HuH-7 (cell line): ENCODE results near the gene SLC1A7.

Experiments
- DNase-seq: peaks from one replicate; pipeline ENCODE4 v3.0.0; 2011; ENCODE audit warnings: low spot score

SLC1A7 gene

DNA sequence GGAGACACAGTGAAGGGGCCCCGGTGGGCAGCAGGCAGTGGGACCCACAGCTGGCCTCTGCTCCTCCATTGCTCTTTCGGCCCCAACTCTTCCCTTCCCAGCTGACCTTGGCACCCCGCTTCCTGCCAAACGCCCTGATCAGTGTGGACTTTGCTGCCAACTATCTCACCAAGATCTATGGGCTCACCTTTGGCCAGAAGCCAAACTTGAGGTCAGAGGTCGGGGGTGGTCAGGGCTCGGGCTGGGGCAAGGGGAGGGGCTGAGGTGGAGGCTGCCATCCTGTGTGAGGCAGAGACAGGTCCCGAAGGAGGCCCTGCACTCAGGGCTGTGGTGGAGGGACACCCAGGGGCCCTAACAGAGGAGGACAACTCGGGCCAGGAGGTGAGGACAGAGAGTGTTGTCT, 66.7 kb downstream of the SLC1A7 start:
- DNase-seq, result no peak

DNA sequence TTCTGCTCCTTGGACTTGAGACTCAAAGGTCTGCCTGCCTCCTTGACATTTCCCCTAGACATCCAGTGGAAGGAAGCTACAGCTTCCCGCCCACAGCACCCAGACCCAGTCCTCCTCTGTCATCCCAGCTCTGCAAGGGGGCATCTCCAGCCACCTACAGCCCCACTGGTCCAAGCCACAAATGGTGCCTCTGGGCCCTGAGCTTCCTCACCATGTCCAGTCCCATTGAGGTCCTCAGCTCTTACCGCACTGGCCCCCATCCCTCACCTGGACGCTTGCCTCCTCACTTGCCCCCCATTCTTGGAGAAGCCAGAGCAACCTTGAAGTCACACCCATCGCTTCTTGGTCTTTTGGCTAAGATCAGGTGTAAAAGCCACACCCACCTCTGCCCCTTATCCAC, 67.2 kb downstream of the SLC1A7 start:
- no peak for DNase-seq

DNA sequence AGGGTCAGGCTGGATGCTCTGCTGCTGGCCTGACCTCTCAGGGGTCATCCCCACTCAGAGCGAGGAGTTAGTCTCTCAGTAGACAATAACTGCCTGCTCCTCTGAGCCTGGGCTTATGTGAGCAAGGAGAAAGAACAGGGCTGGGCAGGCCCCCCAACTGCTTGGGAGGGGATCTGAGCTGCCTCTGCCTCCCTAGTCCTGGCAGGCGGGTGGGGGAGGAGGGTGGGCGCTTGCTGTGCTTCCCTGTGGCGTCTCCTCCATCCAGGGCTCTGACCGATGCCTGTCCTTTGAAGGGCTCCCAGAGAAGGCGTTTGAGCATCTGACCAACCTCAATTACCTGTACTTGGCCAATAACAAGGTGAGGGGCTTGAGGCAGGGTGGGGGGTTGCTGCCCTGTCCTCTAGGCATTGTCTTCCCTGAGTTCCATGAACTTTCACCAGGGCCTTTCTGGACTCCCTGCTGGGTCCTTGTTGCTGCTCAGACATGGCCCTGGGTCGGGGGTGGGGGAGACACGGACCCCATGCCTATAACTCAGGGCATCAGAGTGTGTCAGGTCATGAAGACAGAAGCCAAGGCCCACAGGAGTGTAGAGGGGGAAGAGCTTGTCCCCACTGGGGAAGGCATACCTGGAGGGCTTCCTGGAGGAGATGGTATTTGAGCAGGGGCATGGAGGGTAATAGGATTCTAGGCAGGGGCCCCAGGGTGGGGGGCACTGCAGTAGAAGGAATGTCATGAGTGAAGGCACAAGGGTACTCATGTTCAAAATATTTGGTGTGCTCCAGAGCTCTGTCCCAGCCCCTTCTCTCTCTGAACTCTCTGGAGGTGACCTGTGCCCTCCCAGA, 67.9 kb downstream of the SLC1A7 start:
- DNase-seq, result no peak

DNA sequence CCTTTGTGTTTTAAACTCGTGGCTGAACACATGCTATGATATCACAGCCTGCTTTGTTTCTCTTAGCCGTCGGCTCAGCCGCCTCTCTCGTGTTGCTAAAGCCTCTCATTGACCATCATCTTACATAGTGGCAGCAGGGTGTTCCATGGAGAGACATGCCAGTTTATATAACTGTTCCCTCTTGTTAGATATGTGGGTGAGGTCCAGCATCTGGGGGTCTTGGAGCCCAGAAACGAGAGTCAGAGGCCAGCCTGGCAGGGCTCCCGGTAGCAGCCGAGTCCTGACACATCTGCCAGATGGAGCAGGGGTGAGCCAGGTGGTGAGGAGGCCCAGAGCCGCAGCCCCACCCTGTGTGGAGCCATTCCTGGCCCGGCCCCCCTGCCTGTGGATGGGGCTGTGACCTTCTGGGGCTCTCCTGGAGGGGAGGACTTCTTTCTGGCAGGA, 68.5 kb downstream of the SLC1A7 start:
- DNase-seq, result no peak

DNA sequence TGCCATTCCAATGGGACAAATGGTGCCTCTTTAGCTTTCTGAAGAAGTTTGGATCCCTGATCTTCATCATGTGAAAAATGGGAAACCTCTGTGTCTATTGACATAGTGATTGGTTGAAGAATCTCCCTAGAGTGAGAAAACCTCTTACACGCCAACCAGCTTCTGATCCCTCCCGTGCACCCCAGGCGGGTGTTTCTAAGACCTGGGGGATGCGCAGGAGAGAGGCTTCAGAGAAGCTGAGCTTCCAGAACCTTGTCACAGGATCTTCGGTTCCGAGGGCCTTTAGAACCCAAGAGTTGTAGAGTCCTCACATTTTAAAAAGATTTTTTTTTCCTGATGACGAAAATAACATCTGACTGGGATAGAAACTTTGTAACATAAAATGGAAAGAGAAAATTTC, 69.2 kb downstream of the SLC1A7 start:
- no peak for DNase-seq

DNA sequence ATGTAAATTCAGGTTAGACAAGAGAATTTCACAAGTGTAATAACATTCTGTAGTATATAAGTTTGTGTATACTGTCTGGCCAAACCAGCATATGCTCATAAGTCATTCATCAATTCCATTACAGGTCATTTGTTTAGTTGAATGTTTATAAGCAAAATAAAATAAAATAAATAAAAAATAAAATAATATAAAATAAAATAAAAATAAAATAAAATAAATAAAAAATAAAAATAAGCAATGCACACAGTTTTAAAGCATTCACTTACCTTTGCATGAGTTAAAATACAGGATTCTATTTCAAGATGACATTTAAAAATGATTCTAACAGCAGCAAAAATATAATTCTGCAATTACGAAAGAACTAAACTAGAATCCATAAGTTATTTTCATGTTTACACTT, 70.5 kb downstream of the SLC1A7 start:
- no peak for DNase-seq

DNA sequence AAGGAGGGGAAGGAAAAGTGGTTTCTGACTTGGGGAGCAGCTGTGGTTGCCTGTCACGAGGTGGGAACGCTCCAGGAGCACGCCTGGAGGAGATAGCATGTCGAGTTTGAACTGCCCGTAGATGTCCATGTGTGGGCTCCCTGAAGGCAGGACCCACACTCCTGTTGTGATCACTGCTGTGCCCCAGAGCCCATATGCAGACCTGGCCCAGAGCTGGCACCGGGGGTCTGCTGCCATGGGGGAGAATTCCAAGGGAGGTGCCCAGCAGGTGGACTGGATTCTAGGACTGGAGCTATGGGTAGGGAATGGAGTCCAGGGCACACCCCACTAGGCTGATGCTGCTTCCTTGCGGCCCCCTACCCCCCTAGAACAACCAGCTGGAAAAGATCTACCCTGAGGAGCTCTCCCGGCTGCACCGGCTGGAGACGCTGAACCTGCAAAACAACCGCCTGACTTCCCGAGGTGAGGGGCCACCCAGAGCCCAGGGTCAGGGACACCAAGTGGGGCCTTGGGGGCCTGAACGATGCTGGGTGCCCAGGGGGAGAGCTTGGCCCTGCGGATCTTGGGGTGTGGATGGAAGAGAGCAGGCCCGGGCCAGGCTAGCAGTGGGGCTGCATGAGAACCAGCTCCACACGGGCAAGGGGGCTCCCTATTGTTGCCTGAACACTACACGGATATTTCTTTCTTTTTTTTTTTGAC, 71.1 kb downstream of the SLC1A7 start:
- no peak for DNase-seq

DNA sequence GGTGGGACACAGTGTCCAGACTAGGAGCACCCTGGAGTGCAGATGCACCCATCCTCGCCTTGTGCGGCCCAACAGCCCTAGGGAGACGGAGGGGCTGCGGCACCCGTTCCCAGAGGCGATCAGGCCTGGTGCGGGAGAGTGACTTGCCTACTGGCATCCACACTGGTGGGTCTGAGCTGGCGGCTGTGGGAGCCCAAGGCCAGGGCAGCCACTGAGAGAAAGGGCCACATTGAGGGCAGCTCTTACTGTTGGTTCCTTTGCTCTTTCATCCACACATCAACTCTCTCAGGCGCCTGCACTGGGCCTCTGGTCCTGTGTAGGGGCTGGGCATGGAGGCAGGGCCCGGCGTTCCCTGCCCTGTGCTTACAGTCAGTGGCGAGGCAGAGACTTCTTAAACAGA, 71.8 kb downstream of the SLC1A7 start:
- no peak for DNase-seq

DNA sequence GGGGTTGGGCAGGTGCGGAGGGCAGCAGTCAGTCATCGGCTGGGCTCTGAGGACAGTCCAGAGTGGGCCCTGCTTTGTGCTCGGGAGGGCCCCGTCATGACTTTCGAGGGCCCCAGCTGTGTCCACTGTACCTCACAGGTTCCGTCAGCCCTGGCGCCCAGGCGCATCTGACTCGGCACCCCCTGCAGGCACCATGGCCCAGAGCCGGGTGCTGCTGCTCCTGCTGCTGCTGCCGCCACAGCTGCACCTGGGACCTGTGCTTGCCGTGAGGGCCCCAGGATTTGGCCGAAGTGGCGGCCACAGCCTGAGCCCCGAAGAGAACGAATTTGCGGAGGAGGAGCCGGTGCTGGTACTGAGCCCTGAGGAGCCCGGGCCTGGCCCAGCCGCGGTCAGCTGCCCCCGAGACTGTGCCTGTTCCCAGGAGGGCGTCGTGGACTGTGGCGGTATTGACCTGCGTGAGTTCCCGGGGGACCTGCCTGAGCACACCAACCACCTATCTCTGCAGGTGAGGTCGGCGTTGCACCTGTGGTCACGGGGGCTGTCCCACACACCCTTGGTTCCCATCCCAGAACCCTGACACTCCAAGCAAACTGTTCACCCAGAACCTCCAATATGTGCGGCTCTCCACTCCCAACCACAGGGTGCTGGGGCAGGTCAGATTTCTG, 72.6 kb downstream of the SLC1A7 start:
- DNase-seq, result no peak

DNA sequence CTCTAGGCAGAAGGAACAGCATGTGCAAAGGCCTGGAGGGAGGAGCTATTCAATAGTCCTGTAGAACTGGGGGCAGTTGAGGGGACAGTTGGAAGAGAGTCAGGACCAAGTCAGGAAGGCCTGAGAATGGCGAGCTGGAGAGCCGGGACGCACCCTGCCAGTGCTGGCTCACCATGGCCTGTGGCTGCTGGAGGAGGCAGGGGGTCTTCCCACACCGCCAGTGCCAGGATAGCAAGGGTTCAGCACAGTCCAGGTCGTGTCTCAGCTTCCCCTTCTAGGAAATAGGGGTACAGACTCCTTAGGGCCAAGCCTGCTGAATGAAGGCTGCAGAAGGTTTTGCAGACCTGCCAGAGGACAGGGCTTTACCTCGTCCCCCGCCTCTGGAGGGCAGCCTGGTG, 73.2 kb downstream of the SLC1A7 start:
- DNase-seq, result no peak

DNA sequence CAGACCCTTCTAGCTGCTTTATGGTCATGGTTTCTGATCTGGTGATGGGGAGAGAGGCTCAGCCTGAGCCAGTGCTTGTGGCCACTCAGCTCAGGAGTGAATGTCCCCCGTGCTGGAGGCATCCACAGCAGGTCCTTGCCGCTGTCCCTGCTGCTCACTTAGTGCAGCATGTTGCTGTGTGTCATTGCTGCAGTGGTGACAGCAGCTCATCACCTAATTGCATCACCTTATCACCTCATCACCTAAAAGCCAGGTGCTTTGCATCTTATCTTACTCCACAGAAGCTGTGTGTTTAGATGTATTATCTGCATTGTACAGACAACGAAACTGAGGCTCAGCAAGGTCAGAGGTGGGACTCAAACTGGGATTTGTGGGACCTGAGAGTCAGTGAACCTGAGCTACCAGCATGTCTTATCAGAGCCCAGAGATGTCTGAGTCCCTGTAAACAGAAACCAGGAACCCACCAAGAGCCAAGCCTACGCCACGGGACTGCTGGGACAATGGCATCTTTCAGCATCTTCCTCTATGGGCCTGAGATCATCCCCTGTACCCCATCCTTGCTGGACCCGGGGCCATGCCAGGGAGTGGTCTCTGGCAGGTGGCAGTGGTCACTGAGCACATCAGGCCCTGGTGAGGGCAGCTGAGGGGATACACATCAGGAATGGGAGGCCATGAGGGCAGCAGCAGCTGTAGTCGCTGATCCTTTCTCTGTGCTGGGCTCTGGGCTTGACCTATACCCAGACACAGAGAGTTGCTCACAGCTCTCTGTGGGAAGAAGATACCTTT, 73.9 kb downstream of the SLC1A7 start:
- DNase-seq, result no peak

DNA sequence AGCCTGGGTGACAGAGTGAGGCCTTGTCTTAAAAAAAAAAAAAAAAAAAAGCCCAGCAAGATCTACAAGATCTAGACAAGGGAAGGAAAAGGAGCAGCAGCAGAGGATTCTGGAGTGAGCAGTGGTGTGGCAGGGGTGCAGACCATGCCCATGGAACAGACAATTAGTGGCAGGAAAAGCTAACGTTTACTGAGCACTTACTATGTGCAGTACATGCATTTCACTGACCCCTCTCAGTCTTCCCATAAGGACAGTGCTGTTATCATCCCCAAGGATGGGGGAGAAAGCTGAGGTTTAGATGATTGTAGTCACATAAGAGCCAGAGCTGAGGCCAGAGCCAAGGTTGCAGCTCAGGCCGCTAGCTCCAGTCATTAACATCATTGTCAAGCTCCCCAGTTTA, 74.6 kb downstream of the SLC1A7 start:
- no peak for DNase-seq

DNA sequence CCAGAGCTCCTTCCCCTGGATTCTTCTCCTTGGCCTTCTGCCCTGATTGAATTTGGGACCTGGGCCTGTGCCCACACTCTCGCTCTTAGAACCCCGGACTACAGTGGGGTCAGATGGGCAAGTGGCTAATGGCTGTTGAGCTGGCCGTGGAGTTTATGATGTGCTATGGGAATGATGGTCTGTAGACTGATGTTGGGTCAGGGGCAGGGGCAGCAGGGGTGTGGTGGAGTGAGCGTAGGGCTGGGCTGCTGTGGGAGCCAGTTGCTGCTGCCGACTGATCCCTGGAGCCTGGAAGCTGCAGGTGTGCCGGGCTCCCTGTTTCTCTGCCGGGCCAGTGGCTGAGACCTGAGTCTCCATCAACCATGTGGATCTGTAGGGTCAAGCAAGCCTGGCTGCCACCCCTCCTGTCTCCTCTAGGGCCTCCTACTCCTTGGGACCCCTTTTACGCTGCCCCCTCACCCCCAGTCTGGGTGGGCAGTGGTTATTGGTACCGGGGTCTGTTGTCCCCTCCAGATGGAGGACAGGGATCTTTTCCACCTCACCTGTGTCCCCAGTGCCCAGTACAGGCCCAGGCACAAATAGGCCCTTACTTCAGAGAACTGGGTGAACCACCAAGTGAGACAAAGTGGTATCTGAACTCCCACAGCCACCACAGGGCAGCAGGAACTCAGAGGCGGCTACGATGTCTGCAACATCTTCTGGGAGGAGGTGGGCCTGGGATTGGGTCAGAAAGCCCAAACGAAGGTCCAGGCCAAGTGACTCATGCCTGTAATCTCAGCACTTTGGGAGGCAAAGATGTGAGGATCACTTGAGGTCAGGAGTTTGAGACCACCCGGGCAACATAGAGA, 75.3 kb downstream of the SLC1A7 start:
- DNase-seq, result no peak

DNA sequence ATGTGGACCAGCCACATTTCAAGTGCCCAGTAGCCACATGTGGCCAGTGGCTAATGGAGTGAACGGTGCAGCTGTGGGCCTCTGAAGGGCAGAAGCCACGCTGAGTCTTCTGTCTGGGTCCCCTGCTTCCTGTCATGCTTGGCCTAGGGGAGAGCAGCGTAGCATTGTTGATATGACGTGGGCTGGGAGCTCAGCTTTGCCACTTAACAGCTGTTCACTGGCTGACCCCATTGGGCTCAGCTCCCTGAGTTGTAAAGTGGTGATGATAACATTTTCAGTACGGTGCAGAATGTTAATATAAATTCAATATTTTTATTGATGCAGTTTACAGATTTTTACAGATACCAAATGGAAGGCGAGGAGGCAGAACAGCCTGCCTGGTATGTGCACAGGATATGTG, 76.0 kb downstream of the SLC1A7 start:
- no peak for DNase-seq

DNA sequence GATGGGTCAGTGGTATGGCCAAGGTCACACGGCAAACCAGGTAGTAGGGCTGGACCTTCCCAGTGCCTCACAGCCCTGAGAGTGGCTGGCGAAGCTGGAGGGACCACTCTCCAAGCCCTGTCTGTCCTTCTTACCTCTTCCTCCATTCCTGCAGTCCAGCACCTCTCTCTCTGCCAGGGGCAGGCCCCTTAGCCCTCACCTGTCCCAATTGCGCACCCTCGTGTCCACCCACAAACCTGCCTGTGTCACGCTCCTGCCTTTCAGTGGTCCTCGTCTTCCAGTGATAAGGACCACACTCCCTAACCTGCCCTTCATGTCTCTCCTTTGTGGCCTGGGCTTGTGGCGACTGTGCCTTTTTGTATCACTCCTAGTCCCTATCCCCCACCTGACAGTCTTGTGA, 77.0 kb downstream of the SLC1A7 start:
- no peak for DNase-seq

DNA sequence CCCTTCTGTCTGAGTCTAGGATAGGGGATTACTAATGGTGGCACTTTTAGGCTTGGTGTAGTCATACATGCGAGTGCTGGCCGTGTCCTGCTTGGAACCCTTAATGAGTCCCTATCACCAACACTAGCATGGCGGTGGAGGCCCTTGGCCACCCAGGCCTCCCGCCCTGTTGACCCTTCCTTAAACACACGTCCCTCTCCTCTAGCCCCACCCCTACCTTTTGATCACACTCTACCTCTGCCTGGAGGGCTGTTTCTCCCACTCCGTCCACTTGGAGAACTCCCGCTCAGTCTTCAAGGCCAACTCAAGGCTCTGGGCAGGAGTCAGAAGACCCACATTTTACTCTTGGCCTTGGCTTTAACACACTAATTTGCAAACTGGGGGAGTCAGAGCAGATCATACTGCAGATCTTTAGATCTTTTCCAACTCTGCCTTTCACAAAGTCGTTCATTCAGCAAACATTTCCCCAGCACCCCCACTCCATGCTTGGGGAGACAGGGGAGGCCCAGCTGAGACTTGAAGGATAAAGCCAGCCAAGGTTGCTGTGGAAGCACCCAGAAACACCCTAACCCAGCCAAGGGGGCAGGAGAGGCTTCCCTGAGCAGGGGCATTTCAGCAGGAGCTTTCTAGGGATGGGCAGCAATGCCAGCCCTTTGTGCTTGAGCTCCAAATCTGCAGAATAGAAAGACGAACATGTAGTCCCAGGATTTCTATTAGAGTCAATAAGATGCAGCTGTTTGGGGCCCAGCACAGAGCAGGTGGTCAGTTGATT, 78.5 kb downstream of the SLC1A7 start:
- no peak for DNase-seq

DNA sequence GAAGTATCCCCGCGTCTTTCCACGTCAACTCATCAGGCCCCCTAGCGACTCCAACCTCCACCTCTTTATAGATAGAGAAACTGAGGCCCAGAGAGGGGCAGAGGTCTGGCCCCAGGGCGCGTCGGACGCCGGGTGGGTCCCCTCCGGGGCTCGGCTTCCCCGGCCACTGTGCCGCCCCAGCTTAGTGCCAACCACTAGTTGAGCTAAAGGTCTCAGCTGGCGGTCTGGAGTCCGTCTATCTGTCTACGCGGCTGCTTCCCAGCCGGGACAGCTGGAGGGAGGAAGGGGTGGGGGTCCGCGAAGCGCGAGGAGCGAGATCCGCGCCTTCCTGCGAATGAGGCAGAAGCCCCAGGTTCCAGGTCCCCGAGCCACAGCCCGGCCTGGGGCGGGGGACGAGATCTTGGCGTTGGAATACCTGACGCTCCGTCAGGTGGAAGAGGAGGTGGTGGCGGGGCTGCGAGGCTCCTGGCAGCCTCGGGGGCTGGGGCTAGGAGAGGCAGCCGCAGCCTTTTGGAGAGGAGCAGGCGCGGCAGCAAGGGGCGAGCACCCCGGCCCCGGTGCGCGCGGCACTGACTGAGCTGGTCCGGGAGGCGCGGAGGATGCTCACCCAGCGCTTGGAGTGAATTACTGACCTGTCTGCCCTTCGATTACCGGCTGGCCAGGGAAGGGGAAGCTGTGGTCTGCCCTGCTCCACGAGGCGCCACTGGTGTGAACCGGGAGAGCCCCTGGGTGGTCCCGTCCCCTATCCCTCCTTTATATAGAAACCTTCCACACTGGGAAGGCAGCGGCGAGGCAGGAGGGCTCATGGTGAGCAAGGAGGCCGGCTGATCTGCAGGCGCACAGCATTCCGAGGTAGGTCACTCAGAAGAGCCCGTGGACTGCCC, 79.5 kb downstream of the SLC1A7 start:
- DNase-seq, result no peak

DNA sequence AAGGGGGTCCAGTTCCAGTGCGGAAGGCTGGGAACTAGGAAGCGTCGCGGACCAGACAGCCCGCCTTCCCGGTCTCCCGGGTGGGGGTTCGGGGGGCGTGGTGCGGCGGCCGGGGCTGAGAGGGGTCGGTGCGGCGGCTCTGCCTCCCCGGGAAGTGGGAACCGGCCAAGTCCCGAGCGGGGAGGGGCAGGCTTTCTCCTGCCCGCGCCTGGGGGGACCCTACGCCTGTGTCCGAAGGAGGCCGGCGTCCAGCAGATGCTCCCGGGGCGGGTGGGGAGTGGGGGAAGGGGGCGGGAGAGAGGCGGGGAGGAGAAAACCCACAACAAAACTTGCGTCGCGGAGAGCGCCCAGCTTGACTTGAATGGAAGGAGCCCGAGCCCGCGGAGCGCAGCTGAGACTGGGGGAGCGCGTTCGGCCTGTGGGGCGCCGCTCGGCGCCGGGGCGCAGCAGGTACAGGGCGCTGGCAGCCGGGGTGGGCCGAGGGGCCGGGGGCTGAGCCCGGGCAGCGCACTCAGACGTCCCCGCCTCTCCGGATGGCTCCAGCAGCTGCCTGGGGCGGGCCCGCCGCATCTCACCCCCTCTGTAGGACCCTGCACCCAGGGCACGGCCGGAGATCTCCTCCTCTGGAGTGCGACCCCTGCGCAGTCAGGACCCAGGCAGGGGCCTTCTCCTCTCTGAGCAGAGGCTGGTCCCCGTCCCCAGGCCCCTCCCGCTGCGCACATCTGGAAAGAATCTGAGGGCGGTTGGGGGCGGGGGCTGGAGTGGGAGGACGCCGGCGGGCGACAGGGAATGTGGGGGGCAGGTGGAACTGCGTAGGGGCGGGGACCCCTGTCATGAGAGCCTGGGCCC, 80.4 kb downstream of the SLC1A7 start, which contains the start of gene PODN:
TSS of gene PODN (plus strand) at position 355 of the 849 bp plus-strand sequence. CDS start 7,643 bp downstream, outside the sequence.
- DNase-seq, result peak; percentile 51
